Gastrocnemius medialis (tissue), 4 donors: ENCODE data around the gene IFIT5. TPM values are rescaled to one million over a fixed set of nuclear protein-coding genes. Genes with fewer than 3 reads are reported as not detected.

Experiments
- ATAC-seq, 2 donors: fragments of 150-250 bp; one replicate each; pipeline ENCODE4 v1.9.1; 2016
- DNase-seq, 2 donors: peaks; one replicate each; pipeline ENCODE4 v3.0.0-alpha.2; 2019
- H3K27ac ChIP-seq, 4 donors: fragments of 200-600 bp; sonication (generic); 1 replicate in 1 of 4; 2 replicates in 3 of 4; pipeline ENCODE4 v1.5.1; 2016 to 2018; ENCODE audit warnings: mild to moderate bottlenecking in 2 of 4, moderate library complexity in 1 of 4
- H3K27me3 ChIP-seq, 3 donors: fragments of 200-600 bp; sonication (generic) in 2 of 3; 1 replicate in 1 of 3; 2 replicates in 2 of 3; pipeline versions ENCODE4 v1.5.1 to v1.6.0; 2016 to 2019; ENCODE audit warnings: mild to moderate bottlenecking in 1 of 3, moderate library complexity in 1 of 3
- H3K36me3 ChIP-seq, 2 donors: fragments of 200-600 bp; sonication (generic) in 1 of 2; one replicate each; pipeline ENCODE4 v1.5.1; 2017 to 2018
- H3K4me1 ChIP-seq, 2 donors: fragments of 200-600 bp; sonication (generic) in 1 of 2; one replicate each; pipeline ENCODE4 v1.5.1; 2016 to 2017; ENCODE audit warnings: mild to moderate bottlenecking in 2 of 2
- H3K4me3 ChIP-seq, 4 donors: fragments of 200-600 bp; sonication (generic) in 3 of 4; 1 replicate in 1 of 4; 2 replicates in 3 of 4; pipeline ENCODE4 v1.5.1; 2016 to 2019; ENCODE audit warnings: mild to moderate bottlenecking in 2 of 4
- H3K9me3 ChIP-seq, 3 donors: fragments of 200-600 bp; sonication (generic) in 2 of 3; 1 replicate in 1 of 3; 2 replicates in 2 of 3; pipeline ENCODE4 v1.5.1; 2016 to 2019
- CTCF ChIP-seq, 5 experiments: fragments of 450-650 bp in 3 of 5; fragments of 200-600 bp in 2 of 5; sonication (generic) in 2 of 5; IDR thresholded peaks in 4 of 5; conservative IDR thresholded peaks in 1 of 5; 1 replicate in 4 of 5; 2 replicates in 1 of 5; pipeline ENCODE4 v1.5.1; 2016 to 2019; ENCODE audit warnings: antibody characterized with exemption in 5 of 5, mild to moderate bottlenecking in 3 of 5, moderate library complexity in 3 of 5
- POLR2A ChIP-seq, 2 donors: fragments of 450-650 bp; IDR thresholded peaks; one replicate each; pipeline ENCODE4 v1.6.1; 2017; ENCODE audit warnings: antibody characterized with exemption in 2 of 2, mild to moderate bottlenecking in 2 of 2, moderate library complexity in 2 of 2
- in situ Hi-C, 4 donors: fragments of 200-750 bp; cut with MboI; loops; one replicate each; pipeline versions ENCODE4 v1.15.0 to v1.8.0; 2017; ENCODE audit warnings: low sequenced_read_pairs in 4 of 4
- intact Hi-C: fragments of 100-400 bp; cut with DNase I; formaldehyde crosslinking; loops from one replicate; pipeline ENCODE4 v1.15.1; 2023; ENCODE audit warnings: low total_unique reads
- total RNA-seq, 4 donors: library from RNA; depleted of rRNA; stranded (reverse); fragments of >200 nt; gene quantifications; one replicate each; pipeline versions ENCODE4 v1.1.0 to v1.2.3, GENCODE V29; 2016

Gene IFIT5
- total RNA-seq, 4 donors from 2014 or later = 2.4 to 5.5 (median 3.3) TPM

GRCh38 chr10:89371079-89371478 lies 43.3 kb upstream of the IFIT5 start:
- intact Hi-C loops = loop anchor here (10.0 kb wide), 1 partner anchor 1854 kb away; the partner anchor contains the start of gene PCGF5
- Histone ChIP-seq H3K9me3 (no peaks in the 10 kb centered on the region), H3K4me1 (peaks cover 18 to 26% of the 10 kb centered on the region in 2 donors), H3K27me3 (no peaks in the 10 kb centered on the region), H3K36me3 (no peaks in the 10 kb centered on the region), H3K27ac (no peak overlapping the region), H3K4me3 (no peak overlapping the region)
- in situ Hi-C loops = no loop called here
- TF ChIP-seq CTCF (IDR thresholded peaks at IDR 0.05 in 4 of 5, conservative IDR thresholded peaks at IDR 0.05 in 1 of 5) = no peak
- TF ChIP-seq POLR2A (IDR thresholded peaks at IDR 0.05) = no peak
- DNase-seq (no peak), ATAC-seq (no peak)

- Histone ChIP-seq H3K36me3 (no peaks in the 10 kb centered on the region), H3K27ac (no peak overlapping the region), H3K27me3 (no peaks in the 10 kb centered on the region), H3K4me3 (no peak overlapping the region), H3K9me3 (no peaks in the 10 kb centered on the region), H3K4me1 (peaks cover 18 to 26% of the 10 kb centered on the region in 2 donors)
- in situ Hi-C loops = no loop called here
- no peak for ATAC-seq
- intact Hi-C loops = loop anchor here (10.0 kb wide), 1 partner anchor 1853 kb away; the partner anchor contains the start of gene PCGF5
- DNase-seq = no peak
- TF ChIP-seq CTCF (IDR thresholded peaks at IDR 0.05 in 4 of 5, conservative IDR thresholded peaks at IDR 0.05 in 1 of 5) (no peak), POLR2A (IDR thresholded peaks at IDR 0.05) (no peak)
These were observed 42.4 kb upstream of the IFIT5 start for GRCh38 chr10:89371987-89372386.

GRCh38 chr10:89373916-89374711 lies 40.3 kb upstream of the IFIT5 start:
- no peaks in the 10 kb centered on the region for H3K9me3 ChIP-seq
- in situ Hi-C loops = no loop called here

GRCh38 chr10:89374713-89375141 lies 39.6 kb upstream of the IFIT5 start:
- TF ChIP-seq POLR2A (IDR thresholded peaks at IDR 0.05) = no peak
- no peak for TF ChIP-seq CTCF (IDR thresholded peaks at IDR 0.05 in 4 of 5, conservative IDR thresholded peaks at IDR 0.05 in 1 of 5)
- Histone ChIP-seq H3K4me1 (peaks cover 18 to 19% of the 10 kb centered on the region in 2 donors), H3K4me3 (no peak overlapping the region), H3K36me3 (no peaks in the 10 kb centered on the region), H3K27ac (peak overlapping the region; percentile 76 to 91 (median 85)), H3K9me3 (no peaks in the 10 kb centered on the region), H3K27me3 (no peaks in the 10 kb centered on the region)
- DNase-seq (no peak), ATAC-seq (peak in 1 of 2 donors; percentile 20)
- in situ Hi-C loops = loop anchor here in 1 of 4 donors (25.0 kb wide), 1 partner anchor 87 kb away; no protein-coding TSS in a partner anchor
- intact Hi-C loops = loop anchor here (1.0 to 10.0 kb wide), 5 partner anchors 18 to 1850 kb away; partner anchors contain the start of genes IFIT1, IFIT3, IFIT5 and PCGF5

More at GRCh38 chr10:89373916-89374711, 40.3 kb upstream of the IFIT5 start:
- H3K4me3 ChIP-seq = no peak overlapping the region
- no peaks in the 10 kb centered on the region for H3K27me3 ChIP-seq
- DNase-seq = peak; percentile 88 to 91
- TF ChIP-seq CTCF (IDR thresholded peaks at IDR 0.05 in 4 of 5, conservative IDR thresholded peaks at IDR 0.05 in 1 of 5) = no peak
- no peak for TF ChIP-seq POLR2A (IDR thresholded peaks at IDR 0.05)
- H3K27ac ChIP-seq = peak overlapping the region; percentile 76 to 91 (median 85)
- ATAC-seq = peak; percentile 99
- intact Hi-C loops = loop anchor here (1.0 to 10.0 kb wide), 4 partner anchors 19 to 1851 kb away; partner anchors contain the start of genes IFIT1, IFIT5 and PCGF5
- H3K36me3 ChIP-seq = no peaks in the 10 kb centered on the region
- peaks cover 18 to 22% of the 10 kb centered on the region in 2 donors for H3K4me1 ChIP-seq
